K562 (cell line): ENCODE measurements around the gene CMTR1. TPM values are rescaled to one million over a fixed set of nuclear protein-coding genes. Genes with fewer than 3 reads are reported as not detected.
A peak's percentile ranks its signal among the peaks of the same experiment; 100 is the strongest.

ENCODE experiments used
- BMI1 ChIP-seq: fragments of 150-350 bp; IDR thresholded peaks from 2 replicates; pipeline ENCODE4 v1.6.1; 2014; ENCODE audit warnings: low read length
- CUX1 ChIP-seq: fragments of 200-800 bp; sonication (Bioruptor generic); IDR thresholded peaks from 2 replicates; pipeline ENCODE4 v1.6.1; 2016; ENCODE audit warnings: missing genetic modification characterization, missing compliant biosample characterization
- FOXP1 ChIP-seq: sonication (generic); formaldehyde crosslinking; IDR thresholded peaks from 2 replicates; pipeline ENCODE4 v1.8.0; 2022; ENCODE audit warnings: mild to moderate bottlenecking, missing genetic modification reagents
- ILK ChIP-seq: fragments of 450-650 bp; IDR thresholded peaks from 2 replicates; pipeline ENCODE4 v1.6.1; 2016; ENCODE audit warnings: missing genetic modification characterization, low read depth, mild to moderate bottlenecking, missing compliant biosample characterization, moderate library complexity, borderline replicate concordance
- JUND ChIP-seq, 2 experiments: IDR thresholded peaks; 2 replicates in 1 of 2; 3 replicates in 1 of 2; pipeline ENCODE4 v1.6.1; 2011; ENCODE audit warnings: borderline replicate concordance in 2 of 2, low read depth in 2 of 2, low read length in 2 of 2, improper control_type of control experiment in 1 of 2, missing biosample characterization in 1 of 2, missing genetic modification characterization in 1 of 2, missing genetic modification reagents in 1 of 2
- MCM5 ChIP-seq: fragments of 450-650 bp; IDR thresholded peaks from 2 replicates; pipeline ENCODE4 v1.6.1; 2016; ENCODE audit warnings: low read depth
- NCOA2 ChIP-seq, 2 experiments: fragments of 450-650 bp; IDR thresholded peaks; 2 replicates each; pipeline ENCODE4 v1.6.1; 2018; ENCODE audit warnings: mild to moderate bottlenecking in 2 of 2, moderate library complexity in 1 of 2; ENCODE audit not compliant: partially characterized antibody in 2 of 2
- NFXL1 ChIP-seq: fragments of 450-650 bp; formaldehyde crosslinking; IDR thresholded peaks from 2 replicates; pipeline ENCODE4 v1.4.0; 2021; ENCODE audit warnings: mild to moderate bottlenecking
- RBFOX2 ChIP-seq: fragments of 200-400 bp; formaldehyde crosslinking; IDR thresholded peaks from 2 replicates; pipeline ENCODE4 v1.6.1; 2017; ENCODE audit warnings: low read depth, mild to moderate bottlenecking, low read length, moderate library complexity
- RBM14 ChIP-seq: fragments of 200-400 bp; formaldehyde crosslinking; IDR thresholded peaks from 2 replicates; pipeline ENCODE4 v1.6.1; 2018; ENCODE audit warnings: low read depth, mild to moderate bottlenecking, low read length, moderate library complexity, borderline replicate concordance; ENCODE audit not compliant: insufficient read depth
- RUNX1 ChIP-seq: sonication (generic); IDR thresholded peaks from 2 replicates; pipeline ENCODE4 v1.6.1; 2016; ENCODE audit warnings: antibody characterized with exemption, low read depth
- TBP ChIP-seq: optimal IDR thresholded peaks from 2 replicates; pipeline ENCODE3; 2011; ENCODE audit warnings: low read depth, low read length, improper control_type of control experiment
- TCF7 ChIP-seq: sonication (generic); IDR thresholded peaks from 2 replicates; pipeline ENCODE4 v1.6.1; 2016; ENCODE audit warnings: antibody characterized with exemption, borderline replicate concordance
- ZNF184 ChIP-seq: sonication (generic); formaldehyde crosslinking; IDR thresholded peaks from 2 replicates; pipeline ENCODE4 v1.5.0; 2020; ENCODE audit warnings: missing genetic modification reagents
- ZNF431 ChIP-seq: sonication (generic); formaldehyde crosslinking; IDR thresholded peaks from 2 replicates; pipeline ENCODE4 v1.8.0; 2022; ENCODE audit warnings: mild to moderate bottlenecking, missing genetic modification reagents
- ZNF449 ChIP-seq: fragments of 250-450 bp; sonication (Bioruptor Pico); IDR thresholded peaks from 2 replicates; pipeline ENCODE4 v1.8.0; 2022; ENCODE audit warnings: moderate library complexity, mild to moderate bottlenecking, inconsistent platforms
- polyA plus RNA-seq, 8 experiments: library from polyadenylated mRNA; depleted of rRNA in 4 of 8; stranded (reverse) in 5 of 8; unstranded in 3 of 8; fragments of >200 nt; fragmentation: Nextera tagmentation in 2 of 8; fragmentation: Illumina TruSeq in 1 of 8; extraction: Ambion mirVana in 2 of 8; extraction: Trizol in 1 of 8; gene quantifications; 2 replicates each; pipeline versions ENCODE4 v1.2.1 to v1.2.3, GENCODE V29; 2011 to 2014; ENCODE audit warnings: inconsistent platforms in 1 of 8, missing spikeins in 1 of 8
- total RNA-seq, 7 experiments: library from RNA; depleted of rRNA in 6 of 7; stranded (reverse); fragments of >200 nt in 6 of 7; fragmentation: Illumina TruSeq in 2 of 7; extraction: Trizol in 2 of 7; gene quantifications; 2 replicates each; pipeline versions ENCODE4 v1.2.1 to v1.2.3, GENCODE V29; 2011 to 2021; ENCODE audit warnings: low replicate concordance in 1 of 7
- TF ChIP-seq, protein P1 (sequence below), 3 experiments: fragments of 200-800 bp in 1 of 3; sonication (Bioruptor generic) in 1 of 3; sonication (generic) in 1 of 3; formaldehyde crosslinking in 1 of 3; IDR thresholded peaks; 2 replicates each; pipeline versions ENCODE4 v1.6.1 to v1.8.0; 2016 to 2022; ENCODE audit warnings: mild to moderate bottlenecking in 2 of 3, missing compliant biosample characterization in 2 of 3, missing genetic modification characterization in 2 of 3, missing genetic modification reagents in 1 of 3
- TF ChIP-seq, protein P2 (sequence below): sonication (generic); formaldehyde crosslinking; IDR thresholded peaks from 2 replicates; pipeline ENCODE4 v1.8.0; 2022; ENCODE audit warnings: mild to moderate bottlenecking, low read depth, missing genetic modification reagents

Gene CMTR1
- total and polyA plus RNA-seq, 9 of the 15 experiments (the other 6 are each of a cell fraction or from before 2014, with no cell fraction given): 2.9 to 63.5 (median 49.5) TPM

DNA sequence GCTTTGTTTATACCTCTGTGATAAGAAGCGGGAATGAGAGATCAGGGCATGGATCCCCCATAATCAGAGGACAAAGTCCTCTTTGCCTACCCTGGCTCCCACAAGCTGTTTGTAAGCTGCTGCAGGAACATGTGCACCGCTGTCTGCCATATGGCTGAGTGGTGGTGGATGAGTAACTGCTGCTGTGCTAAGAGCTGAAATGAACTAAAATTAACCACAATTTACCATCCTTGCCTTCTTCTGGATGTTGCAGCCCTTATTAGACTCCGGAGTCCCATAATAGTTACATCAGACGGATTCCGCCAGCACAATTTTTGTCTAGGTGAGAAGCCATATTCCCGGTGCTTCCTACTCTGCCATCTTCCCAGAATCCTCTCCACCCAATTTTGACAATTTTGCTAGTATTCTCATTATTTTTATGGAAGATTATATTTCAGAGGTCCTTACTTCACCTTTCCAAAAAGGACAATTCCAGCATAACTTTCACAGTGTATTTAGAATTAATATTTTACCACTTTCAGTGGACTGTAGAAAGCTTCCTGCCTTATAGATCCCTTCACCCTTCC lies 6.0 kb upstream of the CMTR1 start (continued):
- TF ChIP-seq, protein P1, sequence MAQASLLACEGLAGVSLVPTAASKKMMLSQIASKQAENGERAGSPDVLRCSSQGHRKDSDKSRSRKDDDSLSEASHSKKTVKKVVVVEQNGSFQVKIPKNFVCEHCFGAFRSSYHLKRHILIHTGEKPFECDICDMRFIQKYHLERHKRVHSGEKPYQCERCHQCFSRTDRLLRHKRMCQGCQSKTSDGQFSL (CRISPR knock-in tag; IDR thresholded peaks at IDR 0.05): no peak
- TF ChIP-seq, protein P1 (tag; IDR thresholded peaks at IDR 0.05): peak in 1 of 2 experiments; percentile 79; a peak in 2 of 4 replicates
- TF ChIP-seq TCF7 (no peak), RBM14 (no peak), ZNF431 (CRISPR knock-in tag) (no peak), RBFOX2 (peak; percentile 48; the same call in 1 of the 2 replicates), ZNF449 (CRISPR knock-in tag) (0 out of 2 replicates have a peak, but pooled peaks have one; percentile 29), JUND (IDR thresholded peaks at IDR 0.05; ENCODE audit: borderline replicate concordance, low read depth, low read length) (no peak), JUND (tag; IDR thresholded peaks at IDR 0.05; ENCODE audit: borderline replicate concordance, low read depth, low read length) (peak; percentile 27; the same call in 1 of the 3 replicates), TBP (no peak), FOXP1 (no peak), RUNX1 (no peak), NFXL1 (CRISPR knock-in tag) (no peak), NCOA2 (IDR thresholded peaks at IDR 0.05; ENCODE audit: partially characterized antibody in 2 of 2) (no peak), MCM5 (no peak), ILK (tag) (no peak), BMI1 (no peak), ZNF184 (CRISPR knock-in tag) (no peak), CUX1 (CRISPR knock-in tag) (no peak)
- TF ChIP-seq, protein P2, sequence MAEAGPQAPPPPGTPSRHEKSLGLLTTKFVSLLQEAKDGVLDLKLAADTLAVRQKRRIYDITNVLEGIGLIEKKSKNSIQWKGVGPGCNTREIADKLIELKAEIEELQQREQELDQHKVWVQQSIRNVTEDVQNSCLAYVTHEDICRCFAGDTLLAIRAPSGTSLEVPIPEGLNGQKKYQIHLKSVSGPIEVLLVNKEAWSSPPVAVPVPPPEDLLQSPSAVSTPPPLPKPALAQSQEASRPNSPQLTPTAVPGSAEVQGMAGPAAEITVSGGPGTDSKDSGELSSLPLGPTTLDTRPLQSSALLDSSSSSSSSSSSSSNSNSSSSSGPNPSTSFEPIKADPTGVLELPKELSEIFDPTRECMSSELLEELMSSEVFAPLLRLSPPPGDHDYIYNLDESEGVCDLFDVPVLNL: no peak
